OCI-LY1 (cell line): ENCODE results near the gene CUBN.

Source experiments
- H2AFZ ChIP-seq: fragments of 200-600 bp; sonication (generic), shearing (Covaris generic); 2 replicates; pipeline ENCODE4 v1.6.0; 2014; ENCODE audit warnings: antibody characterized with exemption, mild to moderate bottlenecking, low read length
- H3F3A ChIP-seq: fragments of 200-600 bp; sonication (generic), shearing (Covaris generic); 2 replicates; pipeline ENCODE4 v1.6.0; 2014; ENCODE audit warnings: mild to moderate bottlenecking, antibody characterized with exemption, low read length, moderate library complexity; ENCODE audit not compliant: insufficient read depth
- H3K27ac ChIP-seq: fragments of 200-600 bp; sonication (generic); 2 replicates; pipeline ENCODE4 v1.5.1; 2014; ENCODE audit warnings: low read length, mixed run types, mild to moderate bottlenecking, low read depth; ENCODE audit not compliant: poor library complexity, severe bottlenecking
- H3K27me3 ChIP-seq: fragments of 200-600 bp; sonication (generic); 2 replicates; pipeline ENCODE4 v1.6.0; 2014; ENCODE audit warnings: antibody characterized with exemption, mild to moderate bottlenecking, low read length, moderate library complexity; ENCODE audit not compliant: insufficient read depth
- H3K36me3 ChIP-seq: fragments of 200-600 bp; sonication (generic); 2 replicates; pipeline ENCODE4 v1.6.1; 2014; ENCODE audit warnings: mild to moderate bottlenecking, antibody characterized with exemption, low read length, moderate library complexity, mixed read lengths; ENCODE audit not compliant: insufficient read depth
- H3K4me1 ChIP-seq: fragments of 200-600 bp; sonication (generic); 2 replicates; pipeline ENCODE4 v1.5.1; 2014; ENCODE audit warnings: mild to moderate bottlenecking, low read length, moderate library complexity; ENCODE audit not compliant: insufficient read depth, severe bottlenecking
- H3K4me2 ChIP-seq: fragments of 200-600 bp; sonication (generic), shearing (Covaris generic); 2 replicates; pipeline ENCODE4 v1.6.1; 2014; ENCODE audit warnings: low read length
- H3K4me3 ChIP-seq: fragments of 200-600 bp; sonication (generic); 2 replicates; pipeline ENCODE4 v1.5.1; 2014; ENCODE audit warnings: low read length, low read depth, mild to moderate bottlenecking, mixed read lengths; ENCODE audit not compliant: poor library complexity, severe bottlenecking
- H3K79me2 ChIP-seq: fragments of 200-600 bp; shearing (Covaris generic); 2 replicates; pipeline ENCODE4 v1.6.1; 2016; ENCODE audit warnings: mixed run types, low read length, mixed read lengths; ENCODE audit not compliant: insufficient read depth
- H3K9ac ChIP-seq: fragments of 200-600 bp; sonication (generic), shearing (Covaris generic); 2 replicates; pipeline ENCODE4 v1.6.1; 2014; ENCODE audit warnings: mild to moderate bottlenecking, low read length, mixed read lengths
- H3K9me2 ChIP-seq: fragments of 200-600 bp; sonication (generic), shearing (Covaris generic); 2 replicates; pipeline ENCODE4 v1.6.1; 2014; ENCODE audit warnings: low read depth, mild to moderate bottlenecking, low read length, mixed read lengths
- H3K9me3 ChIP-seq: fragments of 200-600 bp; shearing (Covaris generic); 2 replicates; pipeline ENCODE4 v1.6.1; 2014; ENCODE audit warnings: low read length, mixed read lengths
- H4K20me1 ChIP-seq: fragments of 200-600 bp; sonication (generic), shearing (Covaris generic); 2 replicates; pipeline ENCODE4 v1.6.0; 2016; ENCODE audit warnings: mild to moderate bottlenecking, low read length; ENCODE audit not compliant: insufficient read depth
- CTCF ChIP-seq: fragments of 200-600 bp; sonication (generic), shearing (Covaris generic); IDR thresholded peaks from 2 replicates; pipeline ENCODE4 v1.5.1; 2017; ENCODE audit warnings: mild to moderate bottlenecking, antibody characterized with exemption, low read length, moderate library complexity, mixed read lengths
- EZH2 ChIP-seq: fragments of 200-600 bp; sonication (generic), shearing (Covaris generic); IDR thresholded peaks from 2 replicates; pipeline ENCODE4 v1.8.0; 2017; ENCODE audit warnings: borderline replicate concordance, mixed run types, mild to moderate bottlenecking, antibody characterized with exemption, low read length, moderate library complexity, mixed read lengths

Gene CUBN

GRCh38 chr10:17125206-17125893 lies 4.3 kb downstream of the CUBN start:
- H3K27me3 ChIP-seq: no peaks in the 10 kb centered on the region
- no peaks in the 10 kb centered on the region for H4K20me1 ChIP-seq
- no peaks in the 10 kb centered on the region for H3K36me3 ChIP-seq
- no peak for TF ChIP-seq EZH2
- no peak for TF ChIP-seq CTCF
- no peak overlapping the region for H3K4me3 ChIP-seq
- no peaks in the 10 kb centered on the region for H3K4me1 ChIP-seq
- no peak overlapping the region for H3K27ac ChIP-seq
- no peaks in the 10 kb centered on the region for H3K9me3 ChIP-seq
- no peaks in the 10 kb centered on the region for H3K79me2 ChIP-seq
- no peak overlapping the region for H3K9ac ChIP-seq
- no peak overlapping the region for H2AFZ ChIP-seq
- H3F3A ChIP-seq: no peaks in the 10 kb centered on the region
- H3K4me2 ChIP-seq: no peak overlapping the region
- no peaks in the 10 kb centered on the region for H3K9me2 ChIP-seq

DNA sequence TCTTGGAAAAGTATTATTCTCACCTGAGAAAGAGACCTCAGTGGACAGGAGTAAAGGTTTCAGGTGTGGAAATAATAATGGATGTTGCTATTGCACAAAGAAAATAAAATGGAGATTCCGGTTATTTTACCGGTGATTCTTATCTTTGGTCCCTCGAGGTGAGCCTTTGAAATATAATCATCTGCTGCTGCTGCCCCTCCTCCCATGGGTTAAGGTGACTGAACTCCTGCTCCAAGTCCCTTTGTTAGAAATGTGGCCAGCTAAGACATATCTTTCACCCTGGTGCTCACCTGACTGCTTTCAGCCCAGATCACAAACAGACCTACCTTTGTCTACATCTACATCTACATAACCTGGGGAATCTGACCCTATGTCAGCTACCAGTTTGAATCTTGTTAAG lies 5.7 kb downstream of the CUBN start:
- Histone ChIP-seq H3F3A (no peaks in the 10 kb centered on the region), H3K4me3 (no peak overlapping the region), H3K4me1 (no peaks in the 10 kb centered on the region), H3K27ac (no peak overlapping the region), H4K20me1 (no peaks in the 10 kb centered on the region), H2AFZ (no peak overlapping the region), H3K36me3 (no peaks in the 10 kb centered on the region), H3K9me2 (no peaks in the 10 kb centered on the region), H3K27me3 (no peaks in the 10 kb centered on the region), H3K79me2 (no peaks in the 10 kb centered on the region), H3K9ac (no peak overlapping the region), H3K9me3 (no peaks in the 10 kb centered on the region), H3K4me2 (no peak overlapping the region)
- TF ChIP-seq CTCF (no peak), EZH2 (no peak)

GRCh38 chr10:17122726-17123661 lies 6.6 kb downstream of the CUBN start:
- no peaks in the 10 kb centered on the region for H4K20me1 ChIP-seq
- H3K4me1 ChIP-seq: no peaks in the 10 kb centered on the region
- no peaks in the 10 kb centered on the region for H3F3A ChIP-seq
- no peak overlapping the region for H2AFZ ChIP-seq
- no peak overlapping the region for H3K27ac ChIP-seq
- no peaks in the 10 kb centered on the region for H3K79me2 ChIP-seq
- H3K4me2 ChIP-seq: no peak overlapping the region
- no peak overlapping the region for H3K9ac ChIP-seq
- H3K9me2 ChIP-seq: no peaks in the 10 kb centered on the region
- H3K9me3 ChIP-seq: no peaks in the 10 kb centered on the region
- no peaks in the 10 kb centered on the region for H3K36me3 ChIP-seq
- TF ChIP-seq CTCF (no peak), EZH2 (no peak)
- no peak overlapping the region for H3K4me3 ChIP-seq
- H3K27me3 ChIP-seq: no peaks in the 10 kb centered on the region
